NCI-H2107 treated with DMSO at 0.1 percent for 48 hours (cell line): ENCODE data around the gene ZMIZ1.

ENCODE experiments used
- DNase-seq: peaks from one replicate; lab custom pipeline; 2025; ENCODE audit not compliant: unreplicated experiment; lab: John Stamatoyannopoulos, UW

Gene ZMIZ1

DNA sequence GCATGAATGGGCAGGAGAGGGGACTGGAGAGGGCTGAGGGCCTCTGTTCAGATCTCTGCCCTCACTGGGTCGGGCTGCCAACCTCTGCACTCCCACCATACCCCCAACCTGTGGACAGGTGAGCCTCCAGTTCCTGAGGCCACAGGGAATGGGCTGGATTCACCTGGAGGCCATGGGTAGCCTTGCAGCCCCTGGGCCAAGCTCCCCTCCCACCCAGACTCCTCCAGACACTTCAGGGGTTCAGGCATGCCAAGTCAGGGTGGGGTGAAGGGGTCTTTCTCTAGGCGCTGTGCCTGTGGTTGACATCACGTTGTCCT lies 80.5 kb downstream of the ZMIZ1 start:
- no peak for DNase-seq

DNA sequence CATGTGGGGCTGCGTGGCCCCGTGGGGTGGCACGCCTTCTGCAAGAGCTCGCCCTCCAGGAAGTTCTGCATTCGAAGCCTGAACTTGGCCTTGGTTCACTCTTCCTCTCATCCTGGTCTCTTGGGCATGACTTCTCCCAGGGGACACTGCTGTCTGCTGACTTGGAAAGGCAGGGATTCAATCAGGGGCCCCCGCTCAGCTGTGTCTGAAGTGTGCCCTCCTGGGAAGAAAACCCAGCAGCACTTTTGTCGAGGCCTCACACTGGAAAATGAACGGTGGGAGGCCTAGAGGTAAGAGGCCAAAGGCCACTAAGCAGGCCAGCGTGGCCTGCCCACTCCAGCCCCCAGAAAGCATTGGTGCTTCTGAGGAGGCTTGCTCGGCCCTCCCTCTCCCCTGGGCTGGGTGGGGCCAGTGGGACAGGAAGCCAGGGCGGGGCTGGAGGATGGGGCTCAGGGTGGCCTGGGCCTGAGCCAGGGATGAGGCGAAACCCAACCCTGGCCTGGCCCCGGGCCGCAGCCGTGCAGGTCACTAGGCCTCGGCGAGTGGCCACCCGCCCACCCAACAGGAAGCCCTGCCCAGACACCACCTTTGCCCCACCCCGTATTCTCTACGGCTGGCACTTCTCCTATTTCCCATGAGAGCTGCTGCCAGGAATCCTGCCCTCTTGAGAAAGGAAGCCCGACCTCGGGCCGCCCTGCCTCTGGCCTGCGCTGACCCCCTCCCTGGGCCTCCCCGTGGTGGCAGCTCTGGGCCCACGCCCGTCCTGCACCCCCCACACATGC lies 81.1 kb downstream of the ZMIZ1 start:
- DNase-seq: no peak

DNA sequence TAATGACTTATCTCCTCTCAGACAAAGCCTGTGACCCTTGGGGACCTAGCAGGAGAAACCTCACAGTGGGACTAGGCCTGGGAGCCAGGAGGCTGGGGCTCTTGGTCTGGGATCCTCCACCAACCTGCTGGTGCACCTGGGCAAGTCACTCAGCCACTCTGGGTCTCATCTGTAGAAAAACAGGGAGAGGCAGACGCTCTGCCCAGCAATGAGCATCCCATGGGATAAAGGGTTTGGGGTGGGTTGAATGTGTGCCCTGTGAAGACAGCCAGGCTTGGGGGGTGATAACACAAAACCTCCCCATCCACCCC lies 81.6 kb downstream of the ZMIZ1 start:
- DNase-seq: no peak

GRCh38 chr10:79152423-79152817 lies 83.7 kb downstream of the ZMIZ1 start:
- no peak for DNase-seq

DNA sequence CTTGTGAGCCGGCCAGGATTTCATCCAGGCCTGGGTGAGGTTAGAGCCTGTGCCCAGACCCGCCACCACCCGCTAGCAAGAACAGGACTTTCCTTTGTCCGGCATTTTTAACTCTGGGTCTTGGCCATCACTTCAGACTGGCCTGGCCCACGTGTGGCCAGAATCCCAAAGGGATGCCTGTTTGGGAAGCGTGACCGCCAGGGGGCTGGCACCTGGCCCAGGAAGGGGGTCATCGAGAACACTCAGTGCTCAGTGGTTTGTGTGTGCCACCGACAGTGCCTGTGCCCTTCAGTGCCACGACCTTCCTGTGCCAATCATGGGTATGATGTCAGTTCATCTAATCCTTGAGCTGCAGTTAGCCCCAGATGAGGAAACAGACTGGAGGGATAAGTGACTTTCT lies 85.0 kb downstream of the ZMIZ1 start:
- no peak for DNase-seq

DNA sequence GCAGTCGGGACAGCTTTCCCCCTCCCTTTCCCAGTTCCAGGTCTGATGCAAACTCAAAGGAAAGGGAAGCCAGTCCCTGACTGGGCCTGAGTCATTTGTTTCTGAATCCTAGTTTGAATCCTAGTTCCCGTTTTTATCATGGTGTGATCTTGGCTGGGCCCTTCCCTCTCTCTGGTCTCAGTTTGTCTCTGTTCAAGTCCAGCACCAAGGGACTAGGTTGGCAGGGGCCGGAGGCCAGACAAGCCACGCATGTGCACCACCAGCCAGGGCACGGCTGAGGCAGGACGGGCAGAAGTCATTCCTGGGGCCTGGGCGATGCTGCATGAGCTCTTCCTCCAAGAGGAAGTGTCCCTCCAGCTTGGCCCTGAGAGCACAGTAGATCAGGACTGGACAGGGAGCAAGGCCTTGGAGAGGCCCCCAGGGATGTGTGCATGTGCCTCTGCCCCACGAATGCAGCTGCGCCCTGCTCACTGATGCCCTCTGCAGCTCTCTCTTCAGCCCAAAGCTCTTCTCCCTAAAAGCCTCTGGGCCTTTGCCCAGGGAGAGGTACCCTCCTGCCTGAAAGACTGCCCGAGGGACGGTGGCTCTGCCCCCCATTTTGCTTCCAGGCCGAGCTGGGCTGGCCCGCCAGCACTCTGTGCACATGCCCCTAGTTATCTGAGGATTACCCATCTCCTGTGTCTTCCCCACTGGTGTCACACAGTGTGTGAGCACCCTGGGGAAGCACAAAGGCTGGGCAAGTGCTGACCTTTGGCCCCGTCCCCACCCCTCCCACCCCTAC lies 86.7 kb downstream of the ZMIZ1 start:
- no peak for DNase-seq

DNA sequence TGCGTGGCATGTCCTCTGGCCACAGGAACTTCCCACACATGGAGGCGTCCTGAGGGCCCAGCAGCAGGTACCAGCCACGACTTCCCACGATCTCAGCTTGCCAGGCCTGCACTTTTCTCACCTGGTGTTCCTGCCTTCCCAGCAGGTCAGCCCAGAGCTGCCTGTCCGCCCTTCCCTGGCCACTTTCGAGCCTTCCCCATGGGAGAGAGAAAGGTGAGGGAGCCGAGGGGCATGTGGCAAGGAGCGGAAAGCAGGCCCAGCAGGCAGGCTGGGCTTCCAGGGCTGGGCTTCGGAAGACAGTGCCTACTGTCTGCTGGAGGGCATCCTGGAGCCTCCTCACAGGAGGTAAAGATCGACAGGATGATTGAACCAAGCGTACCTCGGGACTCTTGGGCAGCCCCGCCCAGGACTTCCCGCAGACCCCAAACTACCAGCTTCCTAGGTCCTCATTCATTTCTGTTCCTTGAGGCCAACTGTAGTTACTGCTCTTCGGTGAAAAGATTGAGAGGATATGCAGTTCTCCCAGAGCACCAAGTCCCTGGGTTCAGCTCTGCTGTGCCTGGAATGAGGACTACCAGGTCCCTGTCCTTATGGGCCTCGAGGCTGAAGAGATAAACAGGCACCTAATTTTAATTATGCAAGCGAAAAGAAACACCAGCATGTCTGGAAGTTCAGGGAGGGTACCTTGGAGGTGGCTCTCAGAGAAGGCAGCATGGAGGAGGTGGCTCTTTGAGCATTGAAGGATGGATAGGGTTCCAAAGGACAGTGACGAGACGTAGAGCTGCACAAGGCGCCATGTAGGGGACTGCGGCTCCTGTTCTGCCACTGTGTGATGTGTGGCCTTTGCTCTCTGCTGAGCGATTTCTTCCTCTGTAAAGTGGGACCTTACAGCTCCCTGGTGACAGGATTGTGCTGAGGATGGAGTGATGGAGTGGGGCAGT lies 87.8 kb downstream of the ZMIZ1 start:
- DNase-seq: no peak

GRCh38 chr10:79158004-79158340 lies 89.2 kb downstream of the ZMIZ1 start:
- DNase-seq: no peak

DNA sequence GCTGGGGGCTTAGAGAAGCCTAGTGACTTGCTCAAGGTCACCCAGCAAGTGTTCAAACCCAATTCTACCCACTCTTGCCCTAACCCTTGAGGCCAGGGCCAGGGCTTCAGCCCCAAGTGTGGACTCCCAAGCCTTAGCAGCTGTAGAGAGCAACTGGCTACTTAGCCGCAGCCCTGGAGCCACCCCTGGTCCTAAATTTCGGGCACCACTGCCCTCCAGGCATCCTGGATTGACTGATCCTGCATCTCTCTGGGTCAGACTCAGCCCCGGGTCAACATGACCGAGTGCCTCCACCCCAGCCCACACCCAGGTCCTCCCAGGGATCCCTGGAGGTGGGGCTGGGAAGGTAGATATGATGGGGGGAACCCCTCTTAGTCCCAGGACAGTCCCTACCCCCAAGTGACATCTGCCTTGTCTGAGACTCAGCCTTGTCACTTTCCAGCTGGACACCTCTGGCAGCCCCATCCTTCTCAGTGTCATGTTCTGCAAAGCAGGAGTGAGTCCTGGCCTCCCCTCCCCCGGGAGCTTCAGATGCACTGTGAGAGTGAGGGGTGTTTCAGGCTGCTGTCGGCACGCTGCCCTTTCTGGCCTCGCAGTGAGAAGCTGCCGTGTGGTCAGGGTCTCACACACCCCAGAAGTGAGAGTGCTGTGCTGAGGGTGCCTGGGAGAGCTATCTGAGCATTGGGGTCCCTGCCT lies 89.8 kb downstream of the ZMIZ1 start:
- DNase-seq: no peak

DNA sequence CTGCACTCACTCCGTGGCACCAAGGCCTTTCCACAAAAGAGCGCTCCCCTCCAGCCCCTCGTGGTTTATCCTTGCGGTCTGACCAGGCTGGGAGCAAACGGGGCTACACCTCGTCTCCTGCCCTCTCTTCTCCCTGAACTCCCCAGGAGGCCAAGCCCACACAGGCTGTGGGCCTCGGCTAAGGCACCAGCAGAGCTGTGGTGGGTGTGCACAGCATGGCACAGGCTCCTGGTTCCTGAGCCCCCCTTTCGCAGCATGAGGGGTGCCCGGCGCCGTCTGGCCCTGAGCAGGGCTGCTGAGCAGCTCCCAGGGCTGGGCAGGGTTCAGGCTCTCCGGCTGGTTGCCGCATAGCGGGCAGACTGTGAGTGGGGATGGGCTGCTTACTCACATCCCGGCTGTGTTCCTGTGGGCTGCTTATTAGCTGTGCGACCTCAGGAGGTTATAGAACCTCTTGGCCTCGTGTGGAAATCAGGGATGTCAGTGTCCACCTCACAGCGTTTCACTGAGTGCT lies 90.4 kb downstream of the ZMIZ1 start:
- no peak for DNase-seq

DNA sequence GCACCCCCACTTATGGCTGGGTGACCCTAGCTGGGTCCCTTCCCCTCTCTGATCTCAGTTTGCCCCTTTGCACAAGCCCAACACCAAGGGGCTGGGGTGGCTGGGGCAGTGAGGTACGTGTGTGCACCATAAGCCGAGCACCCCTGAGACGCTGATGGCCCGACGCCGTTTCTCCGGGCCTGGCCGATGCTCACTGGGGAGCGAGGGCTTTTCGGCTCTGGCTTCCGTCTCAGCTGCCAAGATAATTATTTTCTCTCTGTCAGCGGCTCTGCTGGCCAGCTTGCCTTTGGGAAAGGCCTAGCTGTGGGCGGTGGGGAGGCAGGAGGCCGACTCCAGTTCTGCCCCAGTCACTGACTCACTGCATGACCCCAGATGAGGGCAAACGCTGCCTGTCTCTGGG lies 91.0 kb downstream of the ZMIZ1 start:
- DNase-seq: no peak

DNA sequence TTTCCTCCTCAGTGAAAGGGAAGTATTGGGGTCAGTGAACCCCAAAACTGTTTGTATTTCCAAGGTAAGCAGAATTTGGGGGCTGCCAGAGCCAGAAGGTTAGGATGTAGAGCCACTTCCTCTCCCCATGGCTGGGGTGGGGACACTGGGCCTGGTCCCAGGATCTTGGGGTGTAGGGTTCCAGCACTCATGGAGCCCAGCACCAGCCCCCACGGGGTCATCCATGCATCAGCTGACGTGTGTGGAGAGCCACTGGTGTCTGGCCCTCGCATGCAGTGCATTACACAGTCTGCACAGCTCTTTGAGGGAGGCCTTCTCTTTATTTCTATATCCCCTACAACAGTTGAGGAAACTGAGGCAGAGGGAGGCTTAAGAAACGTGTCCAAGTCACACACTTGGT lies 91.4 kb downstream of the ZMIZ1 start:
- no peak for DNase-seq

- no peak for DNase-seq
Measured at GRCh38 chr10:79161557-79161956, 92.8 kb downstream of the ZMIZ1 start.

DNA sequence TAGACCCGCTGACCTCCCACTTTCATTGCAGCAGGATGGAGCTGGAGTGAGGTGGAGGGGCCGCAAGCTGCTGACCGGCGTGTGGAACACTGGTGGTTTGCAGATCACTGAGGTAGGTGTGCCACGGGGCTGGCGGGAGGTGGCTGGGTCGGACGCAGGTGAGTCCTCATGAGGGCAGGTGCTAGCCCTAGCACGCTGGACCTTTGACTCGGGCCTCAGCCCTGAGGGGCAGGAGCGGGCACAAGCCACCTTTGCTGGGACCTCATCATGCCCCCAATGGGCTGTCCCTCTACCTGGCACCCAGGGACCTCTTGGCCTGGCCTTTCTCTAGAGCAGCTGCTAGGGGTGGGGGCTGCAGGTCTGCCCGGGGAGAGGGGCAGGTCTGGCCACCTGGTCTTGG lies 93.3 kb downstream of the ZMIZ1 start:
- no peak for DNase-seq

DNA sequence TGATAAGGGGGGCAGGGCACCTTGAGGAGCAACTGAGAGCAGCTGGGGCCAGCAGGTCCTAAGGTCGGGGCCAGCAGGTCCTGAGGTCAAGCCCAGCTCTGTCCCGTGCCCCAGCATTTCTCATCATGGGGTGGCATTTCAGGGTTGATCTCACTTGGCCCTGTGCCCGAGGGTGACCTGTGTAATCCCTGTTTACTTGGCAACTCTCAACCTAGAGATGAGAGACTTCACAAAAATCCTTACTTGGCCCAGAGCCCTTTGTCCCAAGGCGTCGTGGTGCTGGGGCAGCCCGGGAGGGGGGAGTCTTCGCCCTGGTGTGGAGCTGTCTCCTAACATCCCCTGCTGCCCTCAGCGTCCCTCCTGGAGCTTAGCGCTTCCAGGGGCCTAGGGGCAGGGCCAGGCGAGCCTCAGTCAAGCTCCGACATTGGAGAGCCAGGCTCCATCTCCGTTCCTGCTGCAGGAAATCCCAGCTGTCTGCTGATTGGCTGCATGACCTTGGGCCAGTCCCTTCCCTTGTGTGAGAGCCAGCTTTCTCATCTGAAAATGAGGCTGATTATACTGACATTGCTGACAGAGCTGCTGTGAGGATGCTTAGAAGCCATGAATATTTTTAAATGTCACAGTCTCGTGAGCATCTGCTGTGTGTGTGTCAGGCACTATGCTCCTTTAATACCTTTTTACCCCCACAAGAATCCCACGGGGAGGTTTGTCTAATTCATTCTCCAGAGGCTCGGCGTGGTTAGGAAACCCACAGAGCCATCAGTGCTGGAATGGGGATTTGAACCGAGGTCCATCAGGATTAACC lies 94.3 kb downstream of the ZMIZ1 start:
- no peak for DNase-seq

DNA sequence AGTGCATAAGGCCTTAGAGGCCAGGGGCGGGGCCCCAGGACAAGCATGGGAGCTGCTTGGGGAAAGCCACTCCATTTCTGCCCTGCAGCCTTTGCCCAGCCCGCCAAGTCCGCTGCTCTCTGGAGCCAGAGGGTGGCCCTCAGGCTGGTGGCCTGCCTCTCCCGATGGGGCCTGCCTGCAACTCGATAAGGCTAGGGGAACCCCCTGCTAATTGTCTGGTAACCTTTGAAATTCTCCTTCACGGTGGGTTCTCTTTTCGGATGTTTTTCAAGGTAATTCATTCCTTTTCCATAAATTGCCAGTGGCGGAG lies 94.9 kb downstream of the ZMIZ1 start:
- DNase-seq: no peak

GRCh38 chr10:79164075-79164474 lies 95.3 kb downstream of the ZMIZ1 start:
- no peak for DNase-seq

GRCh38 chr10:79165070-79165778 lies 96.5 kb downstream of the ZMIZ1 start:
- no peak for DNase-seq

DNA sequence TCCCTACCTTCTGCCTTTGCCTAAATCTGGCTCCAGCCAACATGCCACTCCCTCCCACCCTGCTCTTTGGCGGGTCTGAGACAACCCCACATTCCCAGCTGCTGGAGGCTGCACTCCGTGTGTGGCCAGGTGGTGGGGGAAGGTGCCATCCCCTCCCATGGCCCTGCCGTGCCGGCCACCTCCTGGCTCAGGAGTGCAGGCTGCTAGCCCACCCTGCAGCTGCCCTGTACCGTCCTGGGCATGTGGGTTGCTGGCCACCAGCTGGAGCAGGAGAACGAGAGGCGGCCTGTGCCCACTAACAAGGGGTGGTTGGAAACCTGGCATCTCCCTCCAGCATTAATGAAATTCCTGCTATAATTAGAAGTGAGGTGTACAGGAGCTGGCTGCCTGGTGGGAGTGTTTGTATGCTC lies 97.6 kb downstream of the ZMIZ1 start:
- DNase-seq: no peak

DNA sequence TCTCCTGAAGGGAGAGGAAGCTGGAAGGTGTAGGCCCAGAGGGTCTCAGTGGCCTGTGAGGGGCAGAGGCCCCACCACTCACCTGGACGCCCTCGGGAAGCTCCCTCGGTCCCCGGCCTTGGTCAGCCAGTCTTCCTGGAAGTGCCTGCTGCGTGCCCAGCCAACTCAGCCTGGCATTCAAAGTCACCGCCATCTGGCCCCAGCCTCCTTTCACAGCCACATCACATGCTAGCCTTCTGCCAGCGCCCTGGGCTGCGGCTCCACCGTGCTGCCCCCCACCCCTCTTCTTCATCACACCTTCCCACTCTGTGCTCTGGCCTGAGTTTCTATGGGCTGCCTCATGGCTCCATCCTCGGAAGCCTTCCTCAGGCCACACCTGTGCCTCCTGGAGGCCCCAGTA lies 98.0 kb downstream of the ZMIZ1 start:
- no peak for DNase-seq
